Activated T-helper 17 cell treated with anti-CD3 and anti-CD28 coated beads, Interleukin-2, amount 50 U/mL, for 72 hours (primary cell): ENCODE data around the gene SUPT20H. TPM values are rescaled to one million over a fixed set of nuclear protein-coding genes. Genes with fewer than 3 reads are reported as not detected.
"Not testable (repeated sequence)": the region's sequence is repeated elsewhere in the genome, so short reads cannot be mapped to it uniquely, and the experiment has no call there.

Experiments used
- ATAC-seq: fragments of 150-1000 bp; cut with Tn5 transposase; replicated peaks from 2 replicates; pipeline ENCODE4 v1.10.0; 2021; ENCODE audit warnings: mild to moderate bottlenecking, moderate library complexity
- H3K27ac Mint-ChIP-seq: one replicate; pipeline ENCODE4 v1.8.0; 2022; ENCODE audit warnings: mixed read lengths
- H3K27me3 Mint-ChIP-seq: one replicate; pipeline ENCODE4 v1.8.0; 2022; ENCODE audit warnings: mixed read lengths
- H3K36me3 Mint-ChIP-seq: one replicate; pipeline ENCODE4 v1.8.0; 2022; ENCODE audit warnings: low read depth, mild to moderate bottlenecking, mixed read lengths
- H3K4me1 Mint-ChIP-seq: one replicate; pipeline ENCODE4 v1.8.0; 2022; ENCODE audit warnings: mixed read lengths
- H3K4me3 Mint-ChIP-seq: one replicate; pipeline ENCODE4 v1.8.0; 2022; ENCODE audit warnings: mild to moderate bottlenecking, mixed read lengths
- H3K9me3 Mint-ChIP-seq: one replicate; pipeline ENCODE4 v1.8.0; 2022; ENCODE audit warnings: mixed read lengths
- total RNA-seq, 2 donors: library from RNA; stranded (reverse); gene quantifications; one replicate each; pipeline ENCODE4 v1.2.3, GENCODE V29; 2022

Gene SUPT20H
- total RNA-seq, 2 donors from 2014 or later: 56.7 to 72.8 TPM

DNA sequence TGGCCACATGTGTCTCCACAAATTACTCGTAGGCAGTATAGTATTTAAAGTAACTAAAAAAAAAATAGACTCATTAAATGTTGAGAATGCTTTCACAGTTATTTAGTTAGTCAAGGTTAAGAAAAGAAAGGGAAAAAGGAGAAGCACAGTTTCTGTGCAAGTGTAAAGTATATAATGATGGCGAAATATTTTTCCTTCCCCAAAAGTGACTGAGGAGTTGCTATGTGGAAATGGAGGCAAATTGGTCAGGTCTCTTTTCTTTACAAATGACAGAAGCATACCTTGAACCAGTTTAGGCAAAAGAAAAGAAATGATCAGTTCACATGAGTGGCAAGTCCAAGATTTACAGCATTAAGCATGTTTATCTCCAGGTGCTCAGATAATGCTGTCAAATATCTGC, 28.0 kb upstream of the SUPT20H start:
- ATAC-seq: no peak
- Mint-ChIP-seq H3K27ac (no peak overlapping the region), H3K36me3 (no peaks in the 10 kb centered on the region), H3K4me1 (no peaks in the 10 kb centered on the region), H3K9me3 (no peaks in the 10 kb centered on the region), H3K27me3 (peaks cover 13% of the 10 kb centered on the region), H3K4me3 (no peak overlapping the region)

DNA sequence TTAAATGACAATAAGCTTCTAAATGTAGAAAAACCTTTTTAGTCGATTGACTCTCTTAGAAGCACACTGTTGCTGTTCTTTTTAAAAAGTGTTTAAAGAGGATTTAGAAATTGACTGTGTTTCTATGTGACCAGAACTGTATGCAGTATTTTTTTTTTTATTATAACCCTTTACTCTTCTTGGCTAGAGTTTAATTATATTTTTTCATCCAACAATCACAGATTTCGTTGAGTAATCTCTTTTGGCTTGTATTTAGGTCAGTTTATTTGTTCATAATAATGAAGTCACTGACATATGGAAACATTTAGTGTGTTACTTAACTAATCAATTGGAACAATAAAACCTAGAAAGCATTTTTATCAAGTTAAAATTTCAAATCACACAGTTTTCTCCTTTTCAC, 26.1 kb upstream of the SUPT20H start:
- no peak overlapping the region for H3K27ac Mint-ChIP-seq
- ATAC-seq: no peak
- H3K4me3 Mint-ChIP-seq: no peak overlapping the region
- no peaks in the 10 kb centered on the region for H3K36me3 Mint-ChIP-seq
- H3K9me3 Mint-ChIP-seq: no peaks in the 10 kb centered on the region
- H3K27me3 Mint-ChIP-seq: peaks cover 11% of the 10 kb centered on the region
- H3K4me1 Mint-ChIP-seq: no peaks in the 10 kb centered on the region

DNA sequence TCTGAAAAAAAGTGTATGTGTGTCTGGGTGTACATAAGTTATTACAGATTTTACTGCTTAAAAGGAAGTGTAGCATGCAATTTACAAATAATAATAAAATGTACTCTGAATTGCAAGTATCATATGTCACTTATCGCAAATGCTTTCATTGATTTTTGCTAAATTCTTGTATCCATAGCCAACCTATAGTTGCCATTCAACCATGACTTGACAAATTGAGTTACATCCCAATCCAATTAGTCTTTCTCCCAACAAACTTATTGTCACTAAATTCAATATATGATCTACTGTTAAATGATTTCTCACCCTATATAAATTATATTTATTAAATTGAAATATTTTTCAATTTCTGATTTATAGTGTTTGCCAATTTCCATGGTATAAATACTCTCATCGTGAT, 17.3 kb upstream of the SUPT20H start:
- Mint-ChIP-seq H3K27me3 (no peaks in the 10 kb centered on the region), H3K4me3 (no peak overlapping the region), H3K36me3 (no peaks in the 10 kb centered on the region), H3K9me3 (no peaks in the 10 kb centered on the region), H3K4me1 (no peaks in the 10 kb centered on the region), H3K27ac (no peak overlapping the region)
- no peak for ATAC-seq

DNA sequence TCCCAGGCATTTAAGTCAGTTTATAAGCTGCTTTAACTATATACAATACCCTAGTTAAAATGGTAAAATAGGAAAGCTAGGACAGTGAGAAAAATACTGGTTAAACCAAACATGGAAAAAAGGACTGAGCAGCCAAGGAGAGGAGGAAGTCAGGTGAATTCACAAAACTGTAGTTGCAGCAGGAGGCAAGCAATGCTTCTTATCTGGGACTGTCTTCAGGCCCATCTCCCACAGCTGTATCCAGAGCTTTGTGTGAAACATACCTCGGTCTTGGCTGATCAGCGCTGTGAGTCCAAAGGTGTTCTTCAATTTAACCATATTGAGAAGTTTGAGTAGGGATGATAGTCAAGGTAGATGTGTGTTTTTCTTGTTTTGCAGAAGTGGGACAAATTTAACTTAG, 15.7 kb upstream of the SUPT20H start:
- no peaks in the 10 kb centered on the region for H3K36me3 Mint-ChIP-seq
- H3K27me3 Mint-ChIP-seq: no peaks in the 10 kb centered on the region
- no peaks in the 10 kb centered on the region for H3K4me1 Mint-ChIP-seq
- H3K4me3 Mint-ChIP-seq: no peak overlapping the region
- no peaks in the 10 kb centered on the region for H3K9me3 Mint-ChIP-seq
- no peak overlapping the region for H3K27ac Mint-ChIP-seq
- no peak for ATAC-seq

DNA sequence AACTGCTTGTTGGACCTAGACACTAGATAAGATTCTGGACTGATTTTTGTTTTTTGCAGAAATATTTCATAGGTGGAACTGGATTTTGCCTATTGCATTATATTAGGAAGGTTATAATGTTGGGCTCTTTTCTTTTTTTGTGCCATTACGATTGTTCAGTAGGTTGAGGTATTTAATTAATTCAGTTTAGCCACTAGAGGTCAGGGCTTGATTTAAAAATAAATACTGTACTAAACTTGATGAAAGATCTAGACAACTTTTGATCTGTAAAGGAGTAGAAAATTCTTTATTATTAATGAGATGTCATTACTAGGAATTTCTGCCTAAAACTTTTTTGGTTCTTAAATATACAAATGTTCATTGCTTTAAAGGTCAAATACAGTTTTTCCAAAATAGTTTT, 15.2 kb upstream of the SUPT20H start:
- Mint-ChIP-seq H3K4me3 (no peak overlapping the region), H3K27me3 (no peaks in the 10 kb centered on the region), H3K27ac (no peak overlapping the region), H3K4me1 (no peaks in the 10 kb centered on the region), H3K36me3 (no peaks in the 10 kb centered on the region), H3K9me3 (no peaks in the 10 kb centered on the region)
- ATAC-seq: no peak

DNA sequence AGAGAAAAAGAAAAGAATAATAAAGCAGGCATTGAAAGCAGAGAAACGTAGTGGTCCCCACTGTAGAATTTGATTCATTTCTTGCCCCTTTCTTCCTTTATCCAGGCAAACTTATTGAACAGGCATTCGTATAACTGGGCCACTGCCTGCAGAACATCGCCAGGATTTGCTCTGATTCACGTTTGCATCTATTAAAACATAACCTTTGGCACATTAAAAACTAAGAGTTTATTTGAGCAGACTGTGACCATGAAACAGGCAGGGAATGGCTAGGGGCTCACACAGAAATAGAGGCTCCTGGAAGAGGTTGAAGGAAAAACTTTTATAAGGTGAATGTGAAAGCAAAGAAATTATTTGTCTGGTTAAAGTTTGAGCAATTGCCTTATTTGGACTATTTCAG, 12.5 kb upstream of the SUPT20H start:
- ATAC-seq: no peak

DNA sequence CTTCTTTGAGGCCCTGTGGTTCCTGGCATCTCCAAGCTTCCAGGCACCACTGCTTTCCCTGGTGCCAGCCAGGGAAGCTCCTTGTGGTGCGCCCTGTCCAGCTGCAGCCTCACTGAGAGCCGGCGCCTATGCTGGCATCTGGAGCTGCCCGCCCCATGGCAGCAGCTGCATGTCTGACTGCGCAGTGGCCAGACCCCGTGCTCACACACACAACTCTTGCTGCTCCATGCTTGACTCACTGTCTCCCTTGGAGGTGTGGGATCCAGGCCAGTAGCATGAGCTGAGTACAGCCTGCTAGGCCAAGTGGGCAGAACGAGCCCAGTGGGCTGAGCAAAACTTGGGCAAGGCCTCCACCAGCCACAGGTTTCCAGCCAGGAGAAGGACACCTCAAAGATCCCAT, 11.5 kb upstream of the SUPT20H start:
- ATAC-seq: no peak
- Mint-ChIP-seq H3K4me3 (no peak overlapping the region), H3K9me3 (no peaks in the 10 kb centered on the region), H3K4me1 (no peaks in the 10 kb centered on the region), H3K36me3 (no peaks in the 10 kb centered on the region), H3K27ac (no peak overlapping the region), H3K27me3 (no peaks in the 10 kb centered on the region)

More for the DNA sequence above, 12.5 kb upstream of the SUPT20H start:
- H3K4me3 Mint-ChIP-seq: no peak overlapping the region
- no peak overlapping the region for H3K27ac Mint-ChIP-seq
- no peaks in the 10 kb centered on the region for H3K36me3 Mint-ChIP-seq
- H3K27me3 Mint-ChIP-seq: no peaks in the 10 kb centered on the region
- no peaks in the 10 kb centered on the region for H3K4me1 Mint-ChIP-seq
- H3K9me3 Mint-ChIP-seq: no peaks in the 10 kb centered on the region

DNA sequence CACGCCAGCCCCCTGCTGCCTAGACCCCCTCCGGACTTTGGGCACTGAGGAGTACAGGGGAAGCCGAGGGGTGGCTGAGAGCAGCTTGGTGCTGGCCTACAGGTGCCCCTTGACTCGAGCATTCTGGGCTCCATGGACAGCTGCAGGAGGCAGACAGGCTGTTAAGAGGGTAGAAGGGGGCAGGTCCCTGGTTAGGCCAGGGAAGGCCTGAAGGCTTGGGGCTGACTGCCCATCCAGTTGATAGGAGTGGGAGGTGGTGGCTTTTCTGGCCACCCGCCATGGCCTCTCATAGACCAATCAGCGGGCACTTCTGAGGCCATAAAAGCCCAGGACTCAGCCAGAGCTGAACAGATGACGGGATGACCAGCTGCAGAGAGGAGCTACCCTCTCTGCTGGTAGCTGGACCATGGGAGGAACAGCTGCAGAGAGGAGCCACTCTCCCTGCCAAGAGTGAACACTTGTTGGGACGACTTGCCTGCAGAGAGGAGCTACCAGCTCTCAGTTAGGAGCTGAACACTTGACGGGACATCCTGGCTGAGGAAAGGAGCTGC, 10.7 kb upstream of the SUPT20H start:
- no peaks in the 10 kb centered on the region for H3K36me3 Mint-ChIP-seq
- H3K27ac Mint-ChIP-seq: no peak overlapping the region
- no peaks in the 10 kb centered on the region for H3K27me3 Mint-ChIP-seq
- no peaks in the 10 kb centered on the region for H3K4me1 Mint-ChIP-seq
- H3K4me3 Mint-ChIP-seq: no peak overlapping the region
- no peak for ATAC-seq
- H3K9me3 Mint-ChIP-seq: no peaks in the 10 kb centered on the region

DNA sequence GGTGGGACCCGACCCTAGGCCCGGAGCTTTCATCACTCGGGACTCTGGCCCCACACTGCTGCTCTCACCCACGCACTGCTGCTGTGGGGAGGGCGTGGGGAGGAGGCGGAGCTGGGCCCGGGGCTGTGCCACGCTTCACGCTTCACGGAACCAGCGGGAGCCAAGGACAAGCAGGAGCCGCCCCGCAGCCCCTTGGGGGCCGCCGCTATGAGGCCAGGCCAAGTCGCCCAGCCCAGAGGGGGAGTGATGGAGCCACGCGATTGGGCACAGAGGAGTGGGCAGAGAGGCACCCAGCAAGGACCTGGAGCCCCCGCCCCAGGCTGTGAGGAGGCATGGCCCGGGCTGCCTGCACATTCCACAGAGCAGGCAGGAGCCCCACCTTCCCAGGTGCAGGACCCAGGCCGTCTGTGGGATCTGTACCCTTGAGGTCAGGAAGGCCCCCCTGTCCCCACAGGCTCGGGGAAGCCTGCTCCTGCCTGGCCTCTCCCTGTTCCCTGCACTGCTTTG, 10.2 kb upstream of the SUPT20H start:
- H3K9me3 Mint-ChIP-seq: no peaks in the 10 kb centered on the region
- no peaks in the 10 kb centered on the region for H3K27me3 Mint-ChIP-seq
- no peak for ATAC-seq
- no peaks in the 10 kb centered on the region for H3K4me1 Mint-ChIP-seq
- H3K36me3 Mint-ChIP-seq: no peaks in the 10 kb centered on the region
- H3K27ac Mint-ChIP-seq: no peak overlapping the region
- H3K4me3 Mint-ChIP-seq: no peak overlapping the region

DNA sequence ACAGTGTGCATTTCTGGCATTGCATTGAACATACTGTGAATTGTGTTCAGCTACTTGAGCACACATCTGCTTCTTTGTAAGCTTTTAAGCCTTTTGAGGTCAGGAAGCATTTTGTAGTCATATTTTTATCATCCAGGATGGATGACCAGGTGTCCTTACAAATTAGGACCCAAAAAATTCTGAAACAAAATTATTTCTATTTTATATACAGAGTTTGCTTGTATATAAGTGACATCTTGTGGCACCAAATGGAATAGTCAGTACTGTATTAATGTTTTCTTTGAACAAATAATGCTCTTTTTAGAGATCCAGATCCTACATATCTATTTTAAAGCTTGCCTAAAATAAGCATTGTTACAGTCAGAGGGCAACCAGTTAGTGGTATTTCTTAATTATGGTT, 9.5 kb upstream of the SUPT20H start:
- no peaks in the 10 kb centered on the region for H3K27me3 Mint-ChIP-seq
- no peak for ATAC-seq
- no peak overlapping the region for H3K27ac Mint-ChIP-seq
- no peak overlapping the region for H3K4me3 Mint-ChIP-seq
- no peaks in the 10 kb centered on the region for H3K36me3 Mint-ChIP-seq
- no peaks in the 10 kb centered on the region for H3K4me1 Mint-ChIP-seq
- H3K9me3 Mint-ChIP-seq: no peaks in the 10 kb centered on the region

DNA sequence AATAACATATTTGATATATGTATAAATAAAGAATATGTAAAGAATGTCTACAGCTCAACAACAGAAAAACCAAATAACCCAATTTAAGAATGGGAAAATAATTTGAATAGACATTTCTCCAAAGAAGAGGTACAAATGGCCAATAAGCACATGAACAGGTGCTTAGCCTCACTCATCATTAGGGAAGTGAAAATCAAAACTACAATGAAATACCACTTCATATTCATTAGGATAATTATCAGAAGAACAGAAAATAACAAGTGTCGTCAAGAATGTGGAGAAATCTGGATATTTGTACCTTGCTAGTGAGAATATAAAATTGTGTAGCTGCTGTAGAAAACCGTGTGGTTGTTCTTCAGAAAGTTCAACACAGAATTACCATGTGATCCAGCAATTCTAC, 8.4 kb upstream of the SUPT20H start:
- Mint-ChIP-seq H3K36me3 (no peaks in the 10 kb centered on the region), H3K9me3 (no peaks in the 10 kb centered on the region), H3K27me3 (no peaks in the 10 kb centered on the region), H3K4me3 (no peak overlapping the region), H3K4me1 (no peaks in the 10 kb centered on the region), H3K27ac (no peak overlapping the region)
- no peak for ATAC-seq

DNA sequence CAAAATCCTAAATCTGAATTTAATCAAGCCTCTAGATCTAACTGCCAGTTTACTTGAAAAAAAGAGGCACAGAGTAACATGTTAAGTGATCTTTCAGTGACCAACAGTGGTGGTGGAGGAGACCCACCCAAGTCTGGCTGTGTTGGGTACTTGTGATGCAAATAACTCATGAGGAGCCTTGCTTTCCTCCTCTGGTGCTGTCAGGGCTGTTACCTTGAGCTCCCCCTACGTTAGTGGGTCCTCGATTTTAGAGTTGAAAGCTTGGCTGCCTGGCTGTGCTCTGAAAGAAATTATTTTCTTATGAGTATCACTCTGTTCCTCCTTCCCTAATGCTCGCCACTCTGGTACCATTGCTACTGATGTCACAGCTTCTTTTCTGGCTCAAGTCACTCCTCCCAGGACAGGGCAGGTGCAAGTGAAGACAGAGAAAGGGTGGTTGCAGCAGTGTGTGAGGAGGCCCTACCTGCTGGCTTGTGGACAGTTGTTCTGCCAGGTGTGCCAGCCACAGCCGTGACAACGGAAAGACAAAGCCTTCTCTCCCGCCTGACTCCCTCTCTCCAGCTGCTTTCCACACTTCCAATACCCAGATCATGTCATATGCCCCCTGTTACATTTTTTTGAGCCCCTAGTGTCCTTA, 6.5 kb upstream of the SUPT20H start:
- Mint-ChIP-seq H3K27me3 (no peaks in the 10 kb centered on the region), H3K4me1 (no peaks in the 10 kb centered on the region), H3K27ac (no peak overlapping the region), H3K4me3 (no peak overlapping the region), H3K9me3 (no peaks in the 10 kb centered on the region), H3K36me3 (no peaks in the 10 kb centered on the region)
- ATAC-seq: no peak

DNA sequence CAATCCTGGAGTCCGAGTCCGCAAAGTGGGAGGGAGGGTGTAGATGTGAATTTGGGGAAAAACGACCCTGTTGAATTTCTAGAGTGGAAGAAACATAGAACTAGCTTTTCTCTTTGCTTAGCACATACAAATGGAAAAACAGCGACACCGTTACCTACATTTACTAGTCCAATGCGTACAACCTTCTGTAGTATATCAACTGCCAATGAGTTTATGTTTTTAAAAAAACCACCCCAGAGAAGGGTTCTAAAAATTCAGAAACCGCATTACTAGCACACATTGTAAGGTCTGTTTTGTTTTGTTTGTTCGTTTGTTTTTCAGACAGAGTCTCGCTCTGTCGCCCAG, 332 bp upstream of the SUPT20H start:
- H3K36me3 Mint-ChIP-seq: peaks cover 21% of the 10 kb centered on the region
- H3K9me3 Mint-ChIP-seq: no peaks in the 10 kb centered on the region
- ATAC-seq: peak; percentile 22
- H3K4me3 Mint-ChIP-seq: peak overlapping the region; percentile 98
- H3K27ac Mint-ChIP-seq: peak overlapping the region; percentile 96
- no peaks in the 10 kb centered on the region for H3K27me3 Mint-ChIP-seq
- peaks cover 6% of the 10 kb centered on the region for H3K4me1 Mint-ChIP-seq

DNA sequence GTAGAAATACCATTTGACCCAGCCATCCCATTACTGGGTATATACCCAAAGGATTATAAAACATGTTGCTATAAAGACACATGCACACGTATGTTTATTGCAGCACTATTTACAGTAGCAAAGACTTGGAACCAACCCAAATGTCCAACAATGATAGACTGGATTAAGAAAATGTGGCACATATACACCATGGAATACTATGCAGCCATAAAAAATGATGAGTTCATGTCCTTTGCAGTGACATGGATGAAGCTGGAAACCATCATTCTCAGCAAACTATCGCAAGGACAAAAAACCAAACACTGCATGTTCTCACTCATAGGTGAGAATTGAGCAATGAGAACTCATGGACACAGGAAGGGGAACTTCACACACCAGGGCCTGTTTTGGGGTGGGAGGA, 3.3 kb downstream of the SUPT20H start:
- H3K27ac Mint-ChIP-seq, H3K27me3 Mint-ChIP-seq, ATAC-seq, H3K9me3 Mint-ChIP-seq: not testable (repeated sequence)
- H3K4me1 Mint-ChIP-seq: peaks cover 14% of the 10 kb centered on the region
- peaks cover 49% of the 10 kb centered on the region for H3K36me3 Mint-ChIP-seq
- H3K4me3 Mint-ChIP-seq: peak overlapping the region; percentile 21

DNA sequence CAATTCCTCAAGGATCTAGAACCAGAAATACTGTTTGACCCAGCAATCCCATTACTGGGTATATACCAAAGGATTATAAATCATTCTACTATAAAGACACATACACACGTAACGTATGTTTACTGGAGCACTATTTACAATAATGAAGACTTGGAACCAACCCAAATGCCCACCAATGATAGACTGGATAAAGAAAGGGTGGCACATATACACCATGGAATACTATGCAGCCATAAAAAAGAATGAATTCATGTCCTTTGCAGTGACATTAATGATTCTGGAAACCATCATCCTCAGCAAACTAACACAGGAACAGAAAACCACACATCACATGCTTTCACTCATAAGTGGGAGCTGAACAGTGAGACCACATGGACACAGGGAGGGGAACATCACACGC, 6.4 kb downstream of the SUPT20H start:
- ATAC-seq, H3K27ac Mint-ChIP-seq, H3K9me3 Mint-ChIP-seq, H3K27me3 Mint-ChIP-seq, H3K4me1 Mint-ChIP-seq, H3K4me3 Mint-ChIP-seq: not testable (repeated sequence)
- H3K36me3 Mint-ChIP-seq: peaks cover 68% of the 10 kb centered on the region

DNA sequence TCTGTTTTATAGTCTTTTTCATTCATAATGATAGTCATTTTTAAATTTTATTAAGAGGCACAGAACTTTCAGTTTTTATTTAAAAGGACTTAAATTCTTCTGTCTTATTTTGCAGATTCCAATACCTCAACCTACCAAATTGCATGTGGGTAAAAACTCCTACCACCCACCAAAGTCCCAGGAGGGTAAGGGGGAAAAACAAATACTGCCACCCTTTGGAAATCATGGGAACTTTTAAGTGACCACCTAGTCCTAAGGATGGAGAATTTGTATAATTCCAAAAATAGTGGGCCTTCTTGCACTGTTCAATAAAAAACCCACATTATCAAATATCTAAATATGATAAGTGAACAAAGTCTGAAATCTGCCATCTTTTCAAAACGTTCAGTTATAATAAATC, 9.7 kb downstream of the SUPT20H start:
- H3K27ac Mint-ChIP-seq: no peak overlapping the region
- H3K9me3 Mint-ChIP-seq: no peaks in the 10 kb centered on the region
- no peaks in the 10 kb centered on the region for H3K27me3 Mint-ChIP-seq
- peaks cover 86% of the 10 kb centered on the region for H3K36me3 Mint-ChIP-seq
- no peak for ATAC-seq
- H3K4me1 Mint-ChIP-seq: peaks cover 9% of the 10 kb centered on the region
- H3K4me3 Mint-ChIP-seq: no peak overlapping the region
